Measurements from ENCODE around the gene PRKAR2B.

The PRKAR2B gene

GRCh38 chr7:107201795-107202450 is 157.4 kb downstream of the PRKAR2B start:
- DNase-seq (ENCODE audit: low read depth) = no peak
- H3K4me3 ChIP-seq (ENCODE audit: low read depth, low read length) = no peak overlapping the region

GRCh38 chr7:107203607-107204006 is 159.1 kb downstream of the PRKAR2B start:
- no peak overlapping the region for H3K4me3 ChIP-seq (ENCODE audit: low read depth, low read length)
- DNase-seq (ENCODE audit: low read depth) = no peak

GRCh38 chr7:107206136-107206535 is 161.6 kb downstream of the PRKAR2B start:
- no peak overlapping the region for H3K4me3 ChIP-seq (ENCODE audit: low read depth, low read length)
- no peak for DNase-seq (ENCODE audit: low read depth)

GRCh38 chr7:107206706-107207105 is 162.2 kb downstream of the PRKAR2B start:
- DNase-seq (ENCODE audit: low read depth) = no peak
- H3K4me3 ChIP-seq (ENCODE audit: low read depth, low read length) = no peak overlapping the region

GRCh38 chr7:107207459-107207858 is 163.0 kb downstream of the PRKAR2B start:
- no peak overlapping the region for H3K4me3 ChIP-seq (ENCODE audit: low read depth, low read length)
- no peak for DNase-seq (ENCODE audit: low read depth)

GRCh38 chr7:107208024-107208521 is 163.6 kb downstream of the PRKAR2B start:
- no peak overlapping the region for H3K4me3 ChIP-seq (ENCODE audit: low read depth, low read length)
- no peak for DNase-seq (ENCODE audit: low read depth)

- no peak for DNase-seq (ENCODE audit: low read depth)
Observed at GRCh38 chr7:107208563-107208962, 164.1 kb downstream of the PRKAR2B start.

GRCh38 chr7:107209565-107209964 is 165.1 kb downstream of the PRKAR2B start:
- no peak for DNase-seq (ENCODE audit: low read depth)
- H3K4me3 ChIP-seq (ENCODE audit: low read depth, low read length) = no peak overlapping the region

More at GRCh38 chr7:107208563-107208962, 164.1 kb downstream of the PRKAR2B start:
- H3K4me3 ChIP-seq (ENCODE audit: low read depth, low read length) = no peak overlapping the region

- H3K4me3 ChIP-seq (ENCODE audit: low read depth, low read length) = no peak overlapping the region
- DNase-seq (ENCODE audit: low read depth) = no peak
Observed at GRCh38 chr7:107210400-107210799, 165.9 kb downstream of the PRKAR2B start.
